HPDE6-E6E7 (cell line): Measurements from ENCODE around the gene GALNT7.
"Not testable (repeated sequence)": the region's sequence is repeated elsewhere in the genome, so short reads cannot be mapped to it uniquely, and the experiment has no call there.

Experiments
- DNase-seq: peaks from one replicate; pipeline ENCODE4 v3.0.0; 2011; ENCODE audit warnings: missing footprints; ENCODE audit errors: extremely low spot score

The GALNT7 gene

GRCh38 chr4:173167758-173168395 lies 734 bp upstream of the GALNT7 start:
- no peak for DNase-seq

- no peak for DNase-seq
These were observed 492 bp downstream of the GALNT7 start for GRCh38 chr4:173169178-173169427.

- peak; percentile 47 for DNase-seq
These were observed 994 bp downstream of the GALNT7 start for GRCh38 chr4:173169428-173170181.

GRCh38 chr4:173170182-173170778 lies 1.7 kb downstream of the GALNT7 start:
- no peak for DNase-seq

GRCh38 chr4:173171098-173171497 lies 2.5 kb downstream of the GALNT7 start:
- DNase-seq, result no peak

- DNase-seq, result no peak
These were observed 3.4 kb downstream of the GALNT7 start for GRCh38 chr4:173171987-173172386.

GRCh38 chr4:173174184-173174583 lies 5.6 kb downstream of the GALNT7 start:
- no peak for DNase-seq

GRCh38 chr4:173174594-173175012 lies 6.0 kb downstream of the GALNT7 start:
- DNase-seq, result no peak

- DNase-seq, result no peak
These were observed 7.4 kb downstream of the GALNT7 start for GRCh38 chr4:173176010-173176409.

- no peak for DNase-seq
These were observed 8.6 kb downstream of the GALNT7 start for GRCh38 chr4:173177232-173177631.

GRCh38 chr4:173178144-173178543 lies 9.5 kb downstream of the GALNT7 start:
- DNase-seq, result no peak

GRCh38 chr4:173181848-173182247 lies 13.2 kb downstream of the GALNT7 start:
- DNase-seq, result no peak

GRCh38 chr4:173182403-173182802 lies 13.8 kb downstream of the GALNT7 start:
- no peak for DNase-seq

- not testable (repeated sequence) for DNase-seq
These were observed 15.1 kb downstream of the GALNT7 start for GRCh38 chr4:173183659-173184247.

GRCh38 chr4:173185847-173186510 lies 17.4 kb downstream of the GALNT7 start:
- DNase-seq, result no peak

GRCh38 chr4:173187732-173188131 lies 19.1 kb downstream of the GALNT7 start:
- no peak for DNase-seq

GRCh38 chr4:173188648-173189047 lies 20.0 kb downstream of the GALNT7 start:
- no peak for DNase-seq

GRCh38 chr4:173189117-173189693 lies 20.6 kb downstream of the GALNT7 start:
- DNase-seq, result no peak

GRCh38 chr4:173191623-173192041 lies 23.0 kb downstream of the GALNT7 start:
- peak; percentile 54 for DNase-seq

GRCh38 chr4:173192375-173193162 lies 24.0 kb downstream of the GALNT7 start:
- no peak for DNase-seq

GRCh38 chr4:173194157-173194556 lies 25.5 kb downstream of the GALNT7 start:
- DNase-seq, result no peak
